ENCODE results near the gene FAM24A. TPM values are rescaled to one million over a fixed set of nuclear protein-coding genes. Genes with fewer than 3 reads are reported as not detected.
"Not testable (repeated sequence)": the region's sequence is repeated elsewhere in the genome, so short reads cannot be mapped to it uniquely, and the experiment has no call there.

FAM24A gene
- total RNA-seq, 1 donor from 2014 or later: not detected

DNA sequence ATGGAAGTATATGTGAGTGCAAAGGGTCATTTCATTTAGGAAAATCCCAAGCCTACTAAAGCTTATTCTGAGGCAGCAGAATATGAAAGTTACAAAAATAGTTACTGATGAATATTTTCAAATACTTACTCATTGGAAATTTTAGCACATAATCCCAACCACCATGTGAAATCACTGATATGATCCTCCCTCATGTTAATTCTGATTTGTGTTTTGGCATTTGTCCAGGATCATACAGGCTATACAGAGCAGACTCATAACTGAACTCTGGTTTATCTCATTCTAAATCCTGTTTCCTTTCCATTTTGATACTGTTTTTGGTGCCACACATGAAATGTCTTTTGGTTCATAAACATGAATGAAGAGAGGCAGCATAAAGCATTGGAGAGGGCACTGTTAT, 27.6 kb upstream of the FAM24A start:
- Mint-ChIP-seq H3K27me3 (ENCODE audit: low read depth) (peaks cover 20% of the 10 kb centered on the region), H3K4me1 (peaks cover 6% of the 10 kb centered on the region), H3K4me3 (no peak overlapping the region), H3K36me3 (ENCODE audit: low read depth) (no peaks in the 10 kb centered on the region), H3K27ac (ENCODE audit: unreplicated experiment) (no peak overlapping the region), H3K9me3 (no peaks in the 10 kb centered on the region)
- TF ChIP-seq, protein P1, sequence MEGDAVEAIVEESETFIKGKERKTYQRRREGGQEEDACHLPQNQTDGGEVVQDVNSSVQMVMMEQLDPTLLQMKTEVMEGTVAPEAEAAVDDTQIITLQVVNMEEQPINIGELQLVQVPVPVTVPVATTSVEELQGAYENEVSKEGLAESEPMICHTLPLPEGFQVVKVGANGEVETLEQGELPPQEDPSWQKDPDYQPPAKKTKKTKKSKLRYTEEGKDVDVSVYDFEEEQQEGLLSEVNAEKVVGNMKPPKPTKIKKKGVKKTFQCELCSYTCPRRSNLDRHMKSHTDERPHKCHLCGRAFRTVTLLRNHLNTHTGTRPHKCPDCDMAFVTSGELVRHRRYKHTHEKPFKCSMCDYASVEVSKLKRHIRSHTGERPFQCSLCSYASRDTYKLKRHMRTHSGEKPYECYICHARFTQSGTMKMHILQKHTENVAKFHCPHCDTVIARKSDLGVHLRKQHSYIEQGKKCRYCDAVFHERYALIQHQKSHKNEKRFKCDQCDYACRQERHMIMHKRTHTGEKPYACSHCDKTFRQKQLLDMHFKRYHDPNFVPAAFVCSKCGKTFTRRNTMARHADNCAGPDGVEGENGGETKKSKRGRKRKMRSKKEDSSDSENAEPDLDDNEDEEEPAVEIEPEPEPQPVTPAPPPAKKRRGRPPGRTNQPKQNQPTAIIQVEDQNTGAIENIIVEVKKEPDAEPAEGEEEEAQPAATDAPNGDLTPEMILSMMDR (conservative IDR thresholded peaks at IDR 0.05): no peak
- DNase-seq (ENCODE audit: low read depth, low spot score): no peak

DNA sequence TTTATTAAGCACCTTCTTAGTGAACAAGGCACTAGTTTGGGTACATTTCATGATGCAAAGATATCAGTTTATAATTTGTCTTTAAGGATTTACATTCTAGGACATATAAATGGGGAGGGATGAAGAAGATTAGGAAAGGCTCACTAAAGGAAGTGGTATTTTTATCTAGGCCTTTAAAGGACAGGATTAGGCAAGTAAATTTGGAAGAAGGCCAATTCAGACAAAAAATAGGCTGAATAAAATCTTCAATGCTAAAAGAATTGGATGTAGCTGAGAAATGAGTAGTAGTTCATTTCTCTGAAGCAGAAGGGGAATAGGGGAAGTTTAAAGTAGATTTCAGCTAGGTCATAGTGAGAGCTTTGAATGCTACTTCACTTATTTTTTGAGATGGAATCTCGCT, 26.2 kb upstream of the FAM24A start:
- H3K9me3 Mint-ChIP-seq: no peaks in the 10 kb centered on the region

DNA sequence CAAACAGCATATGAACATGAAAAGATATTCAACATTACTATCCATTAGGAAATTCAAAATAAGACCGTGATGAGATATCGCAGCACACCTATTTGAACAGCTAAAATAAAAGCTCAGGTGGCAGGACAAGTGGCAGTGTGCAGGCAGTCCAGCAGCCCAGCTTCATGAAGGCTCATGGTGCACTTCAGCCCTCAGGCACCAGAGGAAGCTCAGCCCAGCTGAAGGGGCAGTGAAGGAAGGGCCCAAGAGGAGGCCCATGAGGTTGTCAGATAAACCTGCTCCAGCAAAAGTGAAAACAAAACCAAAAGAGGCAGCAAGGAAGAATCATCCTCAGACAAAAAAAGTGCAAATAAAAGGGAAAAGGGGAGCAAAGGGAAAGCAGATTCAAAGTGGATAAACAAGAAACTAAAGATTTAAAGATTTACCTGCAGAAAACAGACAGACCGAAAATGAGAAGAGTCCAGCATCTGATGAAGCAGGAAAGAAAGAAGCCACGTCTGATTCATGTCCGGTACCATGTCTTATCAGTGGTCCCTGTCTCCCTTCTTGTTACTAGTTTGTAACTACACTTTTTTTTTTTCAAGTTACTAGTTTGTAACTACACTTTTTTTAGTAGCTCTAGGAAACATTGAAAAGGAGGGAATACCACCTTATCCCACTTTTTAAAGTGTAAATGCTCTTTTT, 16.0 kb upstream of the FAM24A start:
- DNase-seq (ENCODE audit: low read depth, low spot score): no peak
- Mint-ChIP-seq H3K36me3 (ENCODE audit: low read depth) (no peaks in the 10 kb centered on the region), H3K4me1 (no peaks in the 10 kb centered on the region), H3K9me3 (no peaks in the 10 kb centered on the region), H3K27ac (ENCODE audit: unreplicated experiment) (no peak overlapping the region), H3K27me3 (ENCODE audit: low read depth) (peaks cover 36% of the 10 kb centered on the region), H3K4me3 (no peak overlapping the region)
- TF ChIP-seq, protein P1 (conservative IDR thresholded peaks at IDR 0.05): no peak

More for the DNA sequence above, 26.2 kb upstream of the FAM24A start:
- Mint-ChIP-seq H3K4me3 (no peak overlapping the region), H3K36me3 (ENCODE audit: low read depth) (no peaks in the 10 kb centered on the region), H3K27me3 (ENCODE audit: low read depth) (peaks cover 23% of the 10 kb centered on the region), H3K27ac (ENCODE audit: unreplicated experiment) (no peak overlapping the region), H3K4me1 (no peaks in the 10 kb centered on the region)
- TF ChIP-seq, protein P1 (conservative IDR thresholded peaks at IDR 0.05): no peak
- DNase-seq (ENCODE audit: low read depth, low spot score): no peak

DNA sequence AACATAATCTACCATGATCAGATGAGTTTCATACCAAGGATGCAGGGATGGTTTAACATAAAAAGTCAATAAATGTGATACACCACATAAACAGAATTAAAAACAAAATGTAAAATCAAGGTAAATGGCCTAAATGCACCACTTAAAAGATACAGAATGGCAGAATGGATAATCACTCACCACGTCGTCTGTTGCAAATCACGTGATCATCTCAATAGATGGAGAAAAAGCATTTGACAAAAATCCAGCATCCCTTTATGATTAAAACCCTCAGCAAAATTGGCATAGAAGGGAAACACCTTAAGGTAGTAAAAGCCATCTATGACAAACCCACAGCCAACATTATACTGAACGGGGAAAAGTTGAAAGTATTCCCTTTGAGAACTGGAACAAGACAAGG, 6.5 kb upstream of the FAM24A start:
- H3K27me3 Mint-ChIP-seq (ENCODE audit: low read depth): peaks cover 70% of the 10 kb centered on the region
- not testable (repeated sequence) for H3K4me3 Mint-ChIP-seq; H3K4me1 Mint-ChIP-seq; H3K27ac Mint-ChIP-seq (ENCODE audit: unreplicated experiment); DNase-seq (ENCODE audit: low read depth, low spot score); H3K9me3 Mint-ChIP-seq; H3K36me3 Mint-ChIP-seq (ENCODE audit: low read depth)

DNA sequence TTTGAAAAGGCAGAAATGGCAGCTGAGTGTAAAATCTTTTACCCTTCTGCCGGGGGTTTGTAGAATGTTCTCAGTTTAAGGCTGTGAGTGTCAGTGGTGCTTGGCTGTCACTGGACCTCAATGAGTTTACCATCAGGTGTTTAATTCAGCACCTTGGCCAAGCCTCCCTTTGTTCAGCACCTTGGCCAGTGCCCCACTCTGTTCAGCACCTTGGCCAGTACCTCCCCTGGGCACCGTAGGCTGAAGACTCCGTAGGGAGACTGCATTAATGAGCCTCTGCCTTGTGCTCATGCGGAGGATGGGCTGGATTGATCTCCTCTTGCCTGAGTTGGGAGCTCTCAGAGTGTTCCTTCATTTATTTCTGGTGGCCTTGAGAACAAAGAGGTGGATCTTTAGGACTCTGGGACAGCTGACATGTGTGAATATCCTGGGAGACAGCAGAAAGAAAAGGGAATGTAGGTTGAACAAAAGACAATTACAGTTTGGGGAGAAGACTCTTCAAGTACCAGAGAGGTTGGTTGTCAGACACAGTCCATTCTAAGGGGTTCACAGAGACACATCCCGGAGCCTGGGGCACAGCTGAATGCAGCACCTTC, 1.6 kb downstream of the FAM24A start:
- TF ChIP-seq, protein P1 (conservative IDR thresholded peaks at IDR 0.05): no peak
- H3K9me3 Mint-ChIP-seq: no peaks in the 10 kb centered on the region
- DNase-seq (ENCODE audit: low read depth, low spot score): peak; percentile 71
- no peak overlapping the region for H3K27ac Mint-ChIP-seq (ENCODE audit: unreplicated experiment)
- no peak overlapping the region for H3K4me3 Mint-ChIP-seq
- H3K4me1 Mint-ChIP-seq: no peaks in the 10 kb centered on the region
- peaks cover 31% of the 10 kb centered on the region for H3K27me3 Mint-ChIP-seq (ENCODE audit: low read depth)
- H3K36me3 Mint-ChIP-seq (ENCODE audit: low read depth): no peaks in the 10 kb centered on the region

DNA sequence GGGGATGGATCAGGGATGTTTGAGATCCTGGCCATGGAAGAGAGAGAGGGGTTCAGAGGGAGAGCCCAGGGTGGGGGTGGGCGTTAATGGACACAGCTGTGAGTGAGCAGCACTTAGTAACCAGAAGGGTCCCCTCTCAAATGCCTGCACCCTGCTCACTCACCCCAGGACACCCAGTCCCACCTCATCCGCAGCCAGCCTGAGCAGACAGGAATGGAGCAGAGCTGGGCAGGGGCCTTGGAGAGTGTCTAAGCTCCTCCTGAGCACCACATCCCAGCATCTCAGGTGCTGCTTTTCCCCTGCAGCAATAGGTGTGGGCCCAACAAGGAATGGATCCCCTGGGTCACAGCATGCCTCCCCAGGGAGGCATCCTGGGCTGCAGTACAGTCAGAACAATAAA, 5.3 kb downstream of the FAM24A start:
- no peaks in the 10 kb centered on the region for H3K9me3 Mint-ChIP-seq
- H3K27ac Mint-ChIP-seq (ENCODE audit: unreplicated experiment): no peak overlapping the region
- peaks cover 2% of the 10 kb centered on the region for H3K36me3 Mint-ChIP-seq (ENCODE audit: low read depth)
- peaks cover 2% of the 10 kb centered on the region for H3K27me3 Mint-ChIP-seq (ENCODE audit: low read depth)
- TF ChIP-seq, protein P1 (conservative IDR thresholded peaks at IDR 0.05): no peak
- no peak overlapping the region for H3K4me3 Mint-ChIP-seq
- H3K4me1 Mint-ChIP-seq: no peaks in the 10 kb centered on the region
- no peak for DNase-seq (ENCODE audit: low read depth, low spot score)
